BLaER1 (cell line): ENCODE measurements around the gene PXYLP1.

Experiments
- H3K27ac ChIP-seq: shearing (Covaris generic); formaldehyde crosslinking; 2 replicates; pipeline ENCODE4 v1.8.1; 2022
- H3K27me3 ChIP-seq: shearing (Covaris generic); formaldehyde crosslinking; 2 replicates; pipeline ENCODE4 v1.8.1; 2022
- H3K36me3 ChIP-seq: shearing (Covaris generic); formaldehyde crosslinking; 2 replicates; pipeline ENCODE4 v1.8.1; 2022
- H3K4me1 ChIP-seq: shearing (Covaris generic); formaldehyde crosslinking; 2 replicates; pipeline ENCODE4 v1.8.1; 2022
- H3K4me2 ChIP-seq: shearing (Covaris generic); formaldehyde crosslinking; 2 replicates; pipeline ENCODE4 v1.8.1; 2022
- H3K4me3 ChIP-seq: shearing (Covaris generic); formaldehyde crosslinking; 2 replicates; pipeline ENCODE4 v1.8.1; 2022
- H3K9ac ChIP-seq: shearing (Covaris generic); formaldehyde crosslinking; 2 replicates; pipeline ENCODE4 v1.8.1; 2022
- H3K9me3 ChIP-seq: shearing (Covaris generic); formaldehyde crosslinking; 2 replicates; pipeline ENCODE4 v1.8.1; 2022
- H4K20me1 ChIP-seq: shearing (Covaris generic); formaldehyde crosslinking; 2 replicates; pipeline ENCODE4 v1.8.1; 2022
- Cebpa-rat ChIP-seq: shearing (Covaris generic); IDR thresholded peaks from 2 replicates; pipeline ENCODE4 v1.8.1; 2022

Gene PXYLP1

DNA sequence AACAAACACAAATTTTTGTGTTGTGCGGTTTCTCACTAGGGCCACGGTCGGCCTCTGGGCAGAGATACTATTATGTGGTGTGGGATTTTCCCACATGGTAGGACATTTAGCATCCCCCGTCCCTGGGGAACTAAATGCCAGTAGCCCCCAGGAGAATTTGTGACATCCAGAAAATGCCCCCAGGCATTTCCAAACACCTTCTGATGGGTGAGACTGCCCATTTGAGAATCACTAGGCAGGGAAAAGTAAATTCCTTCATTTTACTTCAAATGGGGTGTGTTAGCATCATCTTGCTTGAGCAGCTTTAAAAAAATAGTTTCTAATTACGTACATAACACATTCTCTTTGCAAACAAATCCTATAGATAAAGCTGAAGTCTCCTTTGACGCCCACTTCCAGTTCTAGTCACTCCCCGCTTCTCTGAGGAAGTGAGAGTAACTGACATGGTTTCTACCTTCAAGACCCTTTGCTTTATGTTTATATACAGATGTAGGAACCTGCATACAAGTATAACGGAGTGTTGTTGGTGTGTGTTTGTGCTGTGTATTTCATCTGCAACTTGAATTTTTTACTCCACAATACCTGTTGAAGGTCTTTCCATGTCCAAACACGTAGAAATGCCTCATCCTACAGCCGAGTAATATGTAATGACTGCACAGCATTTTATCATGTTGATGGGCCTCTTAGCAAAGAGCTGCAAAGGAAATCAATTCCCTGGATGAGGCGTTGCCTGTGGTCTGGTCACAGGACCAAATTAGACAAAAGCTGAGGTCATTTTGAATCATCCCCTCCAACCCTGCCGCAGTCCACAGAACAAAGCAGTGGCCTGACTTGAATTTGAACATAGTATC, 105.3 kb downstream of the PXYLP1 start:
- peaks cover 15% of the 10 kb centered on the region for H3K4me1 ChIP-seq
- H3K9ac ChIP-seq: no peak overlapping the region
- TF ChIP-seq Cebpa-rat: no peak
- no peaks in the 10 kb centered on the region for H4K20me1 ChIP-seq
- H3K27ac ChIP-seq: no peak overlapping the region
- H3K36me3 ChIP-seq: no peaks in the 10 kb centered on the region
- H3K4me3 ChIP-seq: no peak overlapping the region
- no peaks in the 10 kb centered on the region for H3K27me3 ChIP-seq
- no peak overlapping the region for H3K4me2 ChIP-seq
- H3K9me3 ChIP-seq: 0 out of 2 replicates have a peak, but pooled peaks cover 4% of the 10 kb centered on the region

DNA sequence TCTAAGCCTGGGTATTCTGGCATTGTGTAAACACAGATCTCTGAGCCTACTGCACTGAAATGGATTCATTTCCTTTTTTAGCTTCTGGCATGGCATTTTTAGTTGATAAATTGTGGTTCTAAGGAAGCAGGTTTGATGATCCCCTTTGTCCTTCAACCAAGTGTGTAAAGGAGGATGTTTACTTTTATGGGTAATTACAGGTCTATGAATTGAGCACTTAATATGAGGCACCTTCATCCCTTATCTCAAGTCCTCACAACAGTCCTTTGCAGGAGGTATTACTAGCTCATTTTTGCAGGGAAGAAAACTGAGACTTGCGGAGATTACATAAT, 105.9 kb downstream of the PXYLP1 start:
- Histone ChIP-seq H3K27ac (no peak overlapping the region), H3K27me3 (no peaks in the 10 kb centered on the region), H3K4me3 (no peak overlapping the region), H3K36me3 (no peaks in the 10 kb centered on the region), H3K9me3 (0 out of 2 replicates have a peak, but pooled peaks cover 4% of the 10 kb centered on the region), H3K4me1 (peaks cover 9% of the 10 kb centered on the region), H3K4me2 (no peak overlapping the region), H4K20me1 (no peaks in the 10 kb centered on the region), H3K9ac (no peak overlapping the region)
- TF ChIP-seq Cebpa-rat: no peak

DNA sequence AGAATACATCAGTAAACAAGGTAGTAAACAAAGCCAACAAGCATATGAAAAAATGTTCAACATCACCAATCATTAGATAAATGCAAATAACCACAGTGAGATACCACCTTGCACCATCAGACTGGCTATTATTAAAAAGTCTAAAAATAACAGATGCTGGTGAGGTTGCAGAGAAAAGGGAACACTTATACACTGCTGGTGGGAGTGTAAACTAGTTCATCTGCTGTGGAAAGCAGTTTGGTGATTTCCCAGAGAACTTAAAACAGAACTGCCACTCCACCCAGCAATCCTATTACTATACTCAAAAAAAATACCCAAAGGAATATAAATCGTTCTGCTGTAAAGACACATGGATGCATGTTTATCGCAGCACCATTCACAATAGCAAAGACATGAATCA, 106.4 kb downstream of the PXYLP1 start:
- Histone ChIP-seq H3K4me3 (no peak overlapping the region), H3K4me2 (no peak overlapping the region), H3K4me1 (peaks cover 8% of the 10 kb centered on the region; the same call in 1 of the 2 replicates), H3K27me3 (no peaks in the 10 kb centered on the region), H3K9me3 (0 out of 2 replicates have a peak, but pooled peaks cover 4% of the 10 kb centered on the region), H3K9ac (no peak overlapping the region), H3K27ac (no peak overlapping the region), H3K36me3 (no peaks in the 10 kb centered on the region), H4K20me1 (no peaks in the 10 kb centered on the region)
- TF ChIP-seq Cebpa-rat: no peak

DNA sequence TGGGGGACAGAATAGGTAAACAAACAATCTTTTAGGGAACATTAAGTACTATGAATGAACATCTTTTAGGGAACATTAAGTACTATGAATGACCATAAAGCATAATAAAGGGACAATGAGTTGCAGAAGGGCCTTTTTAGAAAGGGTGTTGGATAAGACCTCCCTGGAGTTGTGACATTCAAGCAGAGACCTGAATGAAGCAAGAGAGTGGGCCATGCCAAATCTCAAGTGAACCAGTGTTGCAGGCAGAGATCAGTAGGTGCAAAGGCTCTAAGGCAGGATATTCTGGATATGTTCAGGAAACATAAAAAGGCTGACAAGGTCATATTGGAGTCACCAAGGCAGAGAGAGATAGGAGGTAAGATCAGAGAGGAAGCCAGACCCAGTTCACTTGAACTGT, 107.3 kb downstream of the PXYLP1 start:
- Histone ChIP-seq H3K27me3 (no peaks in the 10 kb centered on the region), H3K9ac (no peak overlapping the region), H3K4me3 (no peak overlapping the region), H3K4me2 (no peak overlapping the region), H3K4me1 (peaks cover 8% of the 10 kb centered on the region; the same call in 1 of the 2 replicates), H3K36me3 (no peaks in the 10 kb centered on the region), H3K9me3 (0 out of 2 replicates have a peak, but pooled peaks cover 4% of the 10 kb centered on the region), H3K27ac (no peak overlapping the region), H4K20me1 (no peaks in the 10 kb centered on the region)
- TF ChIP-seq Cebpa-rat: no peak

DNA sequence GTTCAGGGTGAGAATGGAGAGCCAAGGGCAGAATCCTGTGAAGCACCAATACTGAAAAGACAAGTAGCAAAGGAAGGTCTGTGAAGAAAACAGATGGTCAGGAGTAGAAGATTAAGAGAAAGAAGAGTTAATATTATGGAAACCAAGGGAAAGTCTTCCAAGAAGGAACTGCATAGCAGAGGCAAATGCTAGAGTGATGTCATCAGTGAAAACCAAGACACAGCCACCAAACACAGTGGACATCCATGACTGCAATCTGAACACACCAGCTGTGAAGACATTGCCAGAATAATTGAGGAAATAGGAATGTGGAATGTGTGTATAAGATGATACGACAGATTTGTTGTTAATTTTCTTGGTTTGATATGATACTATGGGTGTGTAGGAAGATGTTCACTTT, 109.9 kb downstream of the PXYLP1 start:
- Histone ChIP-seq H3K27ac (no peak overlapping the region), H3K4me2 (no peak overlapping the region), H3K36me3 (no peaks in the 10 kb centered on the region), H3K27me3 (no peaks in the 10 kb centered on the region), H3K4me1 (peaks cover 8% of the 10 kb centered on the region; the same call in 1 of the 2 replicates), H3K9me3 (peaks cover 9% of the 10 kb centered on the region; the same call in 1 of the 2 replicates), H3K9ac (no peak overlapping the region), H3K4me3 (no peak overlapping the region), H4K20me1 (no peaks in the 10 kb centered on the region)
- TF ChIP-seq Cebpa-rat: no peak

DNA sequence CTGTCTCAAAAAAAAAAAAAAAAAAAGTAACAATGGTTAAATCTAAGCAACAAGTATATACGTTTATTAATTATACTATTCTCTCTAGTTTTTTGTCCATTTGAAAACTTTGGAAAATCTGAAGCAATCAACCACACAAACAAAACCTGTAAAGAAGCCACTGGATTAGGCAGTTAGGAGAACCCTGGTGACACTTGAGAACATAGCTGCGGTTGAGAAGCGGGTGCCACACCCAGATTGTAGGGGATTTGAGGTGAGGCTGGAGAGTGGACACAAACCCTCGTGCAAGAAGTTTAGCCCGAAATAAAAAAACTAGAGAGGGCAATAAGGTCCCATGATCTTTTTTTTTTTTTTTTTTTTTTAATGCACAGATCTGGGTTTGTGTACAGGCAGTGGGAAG, 110.8 kb downstream of the PXYLP1 start:
- no peaks in the 10 kb centered on the region for H3K36me3 ChIP-seq
- H3K27ac ChIP-seq: no peak overlapping the region
- H3K9me3 ChIP-seq: peaks cover 10% of the 10 kb centered on the region; the same call in 1 of the 2 replicates
- 0 out of 2 replicates have a peak, but pooled peaks cover 1% of the 10 kb centered on the region for H3K4me1 ChIP-seq
- no peaks in the 10 kb centered on the region for H3K27me3 ChIP-seq
- no peak for TF ChIP-seq Cebpa-rat
- H3K4me2 ChIP-seq: no peak overlapping the region
- no peak overlapping the region for H3K4me3 ChIP-seq
- H3K9ac ChIP-seq: no peak overlapping the region
- H4K20me1 ChIP-seq: no peaks in the 10 kb centered on the region

DNA sequence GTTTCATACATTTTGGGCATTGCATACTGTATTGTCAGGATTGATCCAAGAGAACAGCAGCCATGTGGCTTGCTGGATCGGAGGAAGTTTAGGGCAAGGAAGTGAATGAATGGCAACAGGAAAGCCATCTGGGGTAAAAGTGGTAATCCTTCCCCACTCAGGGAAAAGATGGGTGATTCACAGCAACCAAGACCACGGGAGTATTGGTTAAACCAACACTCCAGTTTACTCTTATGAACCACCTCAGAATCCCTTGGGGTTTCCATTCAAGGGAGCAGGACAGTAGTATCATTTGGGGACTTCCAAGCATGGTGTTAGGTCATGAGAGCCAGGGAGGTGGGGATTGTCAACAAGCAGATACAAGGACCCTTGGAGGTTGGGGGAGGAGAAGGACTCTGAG, 111.5 kb downstream of the PXYLP1 start:
- TF ChIP-seq Cebpa-rat: no peak
- Histone ChIP-seq H3K36me3 (no peaks in the 10 kb centered on the region), H4K20me1 (no peaks in the 10 kb centered on the region), H3K27me3 (no peaks in the 10 kb centered on the region), H3K4me3 (no peak overlapping the region), H3K27ac (no peak overlapping the region), H3K4me1 (no peaks in the 10 kb centered on the region), H3K9me3 (peaks cover 9% of the 10 kb centered on the region; the same call in 1 of the 2 replicates), H3K9ac (no peak overlapping the region), H3K4me2 (no peak overlapping the region)

DNA sequence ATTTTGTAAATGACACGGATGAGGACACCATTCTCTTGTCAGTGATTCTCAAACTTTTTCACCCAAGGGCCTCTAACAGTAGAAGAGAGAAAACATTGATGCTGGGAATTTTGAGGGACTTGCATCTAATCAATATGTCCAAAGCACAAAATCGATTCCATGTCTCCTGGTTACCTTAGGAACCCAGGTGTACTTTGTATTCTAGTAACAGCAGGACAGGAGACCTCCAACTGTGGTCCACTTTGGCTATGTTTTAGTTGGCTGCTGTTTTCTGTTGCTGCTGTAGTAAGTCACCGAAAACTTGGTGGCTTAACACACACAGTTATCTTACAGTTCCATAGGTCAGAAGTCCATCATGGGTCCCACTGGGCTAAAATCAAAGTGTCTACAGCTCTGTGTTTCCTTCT, 112.2 kb downstream of the PXYLP1 start:
- H3K4me1 ChIP-seq: no peaks in the 10 kb centered on the region
- peaks cover 6% of the 10 kb centered on the region; the same call in 1 of the 2 replicates for H3K9me3 ChIP-seq
- H3K36me3 ChIP-seq: no peaks in the 10 kb centered on the region
- H3K4me3 ChIP-seq: no peak overlapping the region
- H3K27ac ChIP-seq: no peak overlapping the region
- H3K9ac ChIP-seq: no peak overlapping the region
- TF ChIP-seq Cebpa-rat: no peak
- H4K20me1 ChIP-seq: no peaks in the 10 kb centered on the region
- H3K4me2 ChIP-seq: no peak overlapping the region
- H3K27me3 ChIP-seq: no peaks in the 10 kb centered on the region
